H1 (cell line): Measurements from ENCODE around the gene ZNF385D.

Experiments used
- JUND ChIP-seq: IDR thresholded peaks from 2 replicates; pipeline ENCODE4 v1.6.1; 2011; ENCODE audit warnings: mild to moderate bottlenecking, improper control_type of control experiment, low read length
- POLR2A ChIP-seq, 2 experiments: IDR thresholded peaks; 1 replicate in 1 of 2; 2 replicates in 1 of 2; pipeline ENCODE4 v1.6.1; 2011; ENCODE audit warnings: low read depth in 2 of 2, low read length in 2 of 2, mild to moderate bottlenecking in 2 of 2; ENCODE audit errors: control extremely low read depth in 1 of 2
- POLR2AphosphoS5 ChIP-seq: IDR thresholded peaks from 2 replicates; pipeline ENCODE4 v1.6.1; 2011; ENCODE audit warnings: low read depth, low read length
- RAD21 ChIP-seq, 2 experiments: IDR thresholded peaks in 1 of 2; conservative IDR thresholded peaks in 1 of 2; 2 replicates each; pipeline ENCODE4 v1.6.1; 2011; ENCODE audit warnings: low read depth in 2 of 2, low read length in 2 of 2, improper control_type of control experiment in 1 of 2, inconsistent platforms in 1 of 2, mild to moderate bottlenecking in 1 of 2, moderate library complexity in 1 of 2
- YY1 ChIP-seq: IDR thresholded peaks from 2 replicates; pipeline ENCODE4 v1.6.1; 2011; ENCODE audit warnings: low read depth, mild to moderate bottlenecking, low read length
- TF ChIP-seq, protein P1 (sequence below): IDR thresholded peaks from 2 replicates; pipeline ENCODE4 v1.6.1; 2011; ENCODE audit warnings: low read length, improper control_type of control experiment
- TF ChIP-seq, protein P2 (sequence below), 3 experiments: IDR thresholded peaks; 1 replicate in 2 of 3; 2 replicates in 1 of 3; pipeline versions ENCODE4 v1.5.1 to v1.6.1; 2011; ENCODE audit warnings: low read length in 3 of 3, mild to moderate bottlenecking in 3 of 3, inconsistent platforms in 2 of 3, low read depth in 1 of 3, moderate library complexity in 1 of 3; ENCODE audit not compliant: insufficient read depth in 1 of 3; ENCODE audit errors: control extremely low read depth in 1 of 3
- TF ChIP-seq, protein P3 (sequence below): IDR thresholded peaks from 2 replicates; pipeline ENCODE4 v1.6.1; 2012; ENCODE audit warnings: low read length, inconsistent platforms

DNA sequence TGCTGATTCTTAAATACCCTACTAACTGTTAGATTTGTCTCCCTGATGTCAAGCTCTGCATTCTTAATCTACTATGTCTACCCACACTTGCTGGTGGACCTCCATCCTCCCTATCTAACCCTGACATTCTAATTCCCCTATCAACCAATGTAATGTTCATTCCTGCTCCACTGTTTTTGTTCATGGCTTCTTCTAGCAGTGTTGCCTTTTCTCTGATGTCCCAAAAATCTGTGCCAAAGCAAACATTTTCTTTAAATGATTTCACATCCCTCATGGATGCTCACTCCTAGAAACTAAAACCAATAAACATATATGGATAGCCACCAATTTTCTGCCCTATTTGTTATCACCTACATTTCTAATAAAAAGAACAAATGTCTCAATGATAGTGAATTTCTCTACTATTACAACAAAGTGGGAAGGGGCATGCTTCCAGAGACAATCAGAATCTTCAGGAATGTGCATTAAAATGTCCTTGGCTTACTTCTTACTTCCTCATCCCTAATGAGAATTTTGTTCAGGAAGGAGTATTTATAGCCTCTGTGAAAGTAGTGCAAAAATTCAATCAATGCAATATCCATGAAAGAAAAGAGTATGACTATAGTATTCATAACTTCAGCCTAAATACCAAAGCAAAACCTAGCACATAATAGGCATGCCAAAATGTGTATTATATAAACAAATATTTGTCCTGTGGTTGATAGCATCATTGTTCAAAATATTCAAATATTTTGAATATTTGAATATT, 273.3 kb downstream of the ZNF385D start:
- TF ChIP-seq, protein P1, sequence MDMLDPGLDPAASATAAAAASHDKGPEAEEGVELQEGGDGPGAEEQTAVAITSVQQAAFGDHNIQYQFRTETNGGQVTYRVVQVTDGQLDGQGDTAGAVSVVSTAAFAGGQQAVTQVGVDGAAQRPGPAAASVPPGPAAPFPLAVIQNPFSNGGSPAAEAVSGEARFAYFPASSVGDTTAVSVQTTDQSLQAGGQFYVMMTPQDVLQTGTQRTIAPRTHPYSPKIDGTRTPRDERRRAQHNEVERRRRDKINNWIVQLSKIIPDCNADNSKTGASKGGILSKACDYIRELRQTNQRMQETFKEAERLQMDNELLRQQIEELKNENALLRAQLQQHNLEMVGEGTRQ = no peak
- TF ChIP-seq YY1 = no peak
- TF ChIP-seq POLR2A (IDR thresholded peaks at IDR 0.05; ENCODE audit: control extremely low read depth in 1 of 2, low read depth in 2 of 2, low read length in 2 of 2) = no peak
- TF ChIP-seq, protein P2, sequence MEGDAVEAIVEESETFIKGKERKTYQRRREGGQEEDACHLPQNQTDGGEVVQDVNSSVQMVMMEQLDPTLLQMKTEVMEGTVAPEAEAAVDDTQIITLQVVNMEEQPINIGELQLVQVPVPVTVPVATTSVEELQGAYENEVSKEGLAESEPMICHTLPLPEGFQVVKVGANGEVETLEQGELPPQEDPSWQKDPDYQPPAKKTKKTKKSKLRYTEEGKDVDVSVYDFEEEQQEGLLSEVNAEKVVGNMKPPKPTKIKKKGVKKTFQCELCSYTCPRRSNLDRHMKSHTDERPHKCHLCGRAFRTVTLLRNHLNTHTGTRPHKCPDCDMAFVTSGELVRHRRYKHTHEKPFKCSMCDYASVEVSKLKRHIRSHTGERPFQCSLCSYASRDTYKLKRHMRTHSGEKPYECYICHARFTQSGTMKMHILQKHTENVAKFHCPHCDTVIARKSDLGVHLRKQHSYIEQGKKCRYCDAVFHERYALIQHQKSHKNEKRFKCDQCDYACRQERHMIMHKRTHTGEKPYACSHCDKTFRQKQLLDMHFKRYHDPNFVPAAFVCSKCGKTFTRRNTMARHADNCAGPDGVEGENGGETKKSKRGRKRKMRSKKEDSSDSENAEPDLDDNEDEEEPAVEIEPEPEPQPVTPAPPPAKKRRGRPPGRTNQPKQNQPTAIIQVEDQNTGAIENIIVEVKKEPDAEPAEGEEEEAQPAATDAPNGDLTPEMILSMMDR (IDR thresholded peaks at IDR 0.05; ENCODE audit: control extremely low read depth in 1 of 3, insufficient read depth in 1 of 3, low read depth in 1 of 3, low read length in 3 of 3) = no peak
- TF ChIP-seq RAD21 (IDR thresholded peaks at IDR 0.05 in 1 of 2, conservative IDR thresholded peaks at IDR 0.05 in 1 of 2; ENCODE audit: low read depth in 2 of 2, low read length in 2 of 2) = no peak
- no peak for TF ChIP-seq JUND
- no peak for TF ChIP-seq POLR2AphosphoS5
- TF ChIP-seq, protein P3, sequence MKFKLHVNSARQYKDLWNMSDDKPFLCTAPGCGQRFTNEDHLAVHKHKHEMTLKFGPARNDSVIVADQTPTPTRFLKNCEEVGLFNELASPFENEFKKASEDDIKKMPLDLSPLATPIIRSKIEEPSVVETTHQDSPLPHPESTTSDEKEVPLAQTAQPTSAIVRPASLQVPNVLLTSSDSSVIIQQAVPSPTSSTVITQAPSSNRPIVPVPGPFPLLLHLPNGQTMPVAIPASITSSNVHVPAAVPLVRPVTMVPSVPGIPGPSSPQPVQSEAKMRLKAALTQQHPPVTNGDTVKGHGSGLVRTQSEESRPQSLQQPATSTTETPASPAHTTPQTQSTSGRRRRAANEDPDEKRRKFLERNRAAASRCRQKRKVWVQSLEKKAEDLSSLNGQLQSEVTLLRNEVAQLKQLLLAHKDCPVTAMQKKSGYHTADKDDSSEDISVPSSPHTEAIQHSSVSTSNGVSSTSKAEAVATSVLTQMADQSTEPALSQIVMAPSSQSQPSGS = no peak
